Right lobe of liver (tissue), 6 donors: ENCODE results near the gene CITED4. TPM values are rescaled to one million over a fixed set of nuclear protein-coding genes. Genes with fewer than 3 reads are reported as not detected.

Source experiments
- ATAC-seq, 4 donors: fragments of 200-7000 bp; cut with Tn5 transposase; one replicate each; pipeline ENCODE4 v1.9.1; 2020; ENCODE audit warnings: mild to moderate bottlenecking in 4 of 4, moderate library complexity in 4 of 4
- DNase-seq, 3 donors: peaks; one replicate each; pipeline ENCODE4 v3.0.0-alpha.2; 2020
- H3K27ac ChIP-seq, 3 donors: fragments of 200-600 bp; one replicate each; pipeline ENCODE4 v1.8.0; 2022
- H3K27me3 ChIP-seq, 2 donors: fragments of 200-600 bp; one replicate each; pipeline ENCODE4 v1.8.0; 2022
- H3K36me3 ChIP-seq, 4 donors: fragments of 200-600 bp; sonication (generic) in 1 of 4; one replicate each; pipeline versions ENCODE4 v1.5.1 to v1.8.0; 2017 to 2022; ENCODE audit warnings: control low read depth in 1 of 4
- H3K4me1 ChIP-seq, 4 donors: fragments of 200-600 bp; sonication (generic) in 1 of 4; one replicate each; pipeline versions ENCODE4 v1.5.1 to v1.8.0; 2017 to 2022; ENCODE audit warnings: control low read depth in 1 of 4
- H3K4me3 ChIP-seq, 3 donors: fragments of 200-600 bp; one replicate each; pipeline ENCODE4 v1.8.0; 2022
- H3K9me3 ChIP-seq, 4 donors: fragments of 200-600 bp; sonication (generic) in 1 of 4; one replicate each; pipeline versions ENCODE4 v1.5.1 to v1.8.0; 2017 to 2022; ENCODE audit warnings: control low read depth in 1 of 4
- CTCF ChIP-seq, 4 donors: fragments of 200-600 bp in 3 of 4; fragments of 450-650 bp in 1 of 4; IDR thresholded peaks; one replicate each; pipeline versions ENCODE4 v1.5.1 to v1.8.0; 2016 to 2022; ENCODE audit warnings: antibody characterized with exemption in 4 of 4, mild to moderate bottlenecking in 2 of 4
- POLR2A ChIP-seq: fragments of 450-650 bp; IDR thresholded peaks from one replicate; pipeline ENCODE4 v1.6.1; 2017; ENCODE audit warnings: antibody characterized with exemption, mild to moderate bottlenecking
- WGBS: methylation state at CpG from one replicate; pipeline ENCODE4 v1.1.6; 2018; ENCODE audit warnings: low coverage, low lambda C conversion rate; ENCODE audit not compliant: insufficient coverage; ENCODE audit errors: missing lambda C conversion rate; 5-methylcytosine and 5-hydroxymethylcytosine counted together
- intact Hi-C, 2 donors: fragments of 100-400 bp; cut with DNase I; formaldehyde crosslinking; loops; one replicate each; pipeline versions ENCODE4 v1.11.2 to v1.14.1; 2022
- total RNA-seq, 6 experiments: library from RNA; depleted of rRNA in 2 of 6; stranded (reverse); fragments of >200 nt in 2 of 6; fragmentation: NEBNext Ultra II Directional in 3 of 6; extraction: Animal tissue kit (Norgen Biotek cat#: 25700) in 3 of 6; gene quantifications; one replicate each; pipeline versions ENCODE4 v1.1.0 to v1.2.4, GENCODE V29; 2016 to 2023
- donor health status: DM: no; HTN: yes; CAD: no.
- donor health status: DM: no; HTN: no; CAD: no.
- donor health status: DM: no; HTN: no; CAD: no.
- donor health status: DM: no; HTN: yes; CAD: no.
- donor health status: DM: no; HTN: yes; CAD: no.

The CITED4 gene
- total RNA-seq, 6 experiments from 2014 or later: 19.0 to 116 (median 25.8) TPM

DNA sequence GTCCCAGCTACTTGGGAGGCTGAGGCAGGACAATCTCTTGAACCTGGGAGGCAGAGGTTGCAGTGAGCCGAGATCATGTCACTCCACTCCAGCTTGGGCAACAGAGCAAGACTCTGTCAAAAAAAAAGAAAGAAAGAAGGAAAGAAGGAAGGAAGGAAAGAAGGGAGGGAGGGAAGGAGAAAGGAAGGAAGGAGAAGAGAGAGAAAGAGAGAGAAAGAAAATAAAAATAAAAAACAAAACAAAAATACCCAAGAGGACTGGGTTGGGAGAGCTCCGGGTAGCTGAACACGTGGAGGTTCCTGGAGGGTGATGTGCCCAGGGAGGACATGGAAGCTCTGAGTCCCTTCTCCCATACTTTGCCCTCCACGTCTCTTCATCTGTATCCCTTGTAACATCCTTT lies 45.7 kb upstream of the CITED4 start:
- intact Hi-C loops: no loop called here
- WGBS: 86% methylated on average over 4 of the region's 4 CpGs
- Histone ChIP-seq H3K36me3 (no peaks in the 10 kb centered on the region), H3K27ac (no peak overlapping the region), H3K4me3 (no peak overlapping the region), H3K9me3 (no peaks in the 10 kb centered on the region), H3K27me3 (no peaks in the 10 kb centered on the region), H3K4me1 (no peaks in the 10 kb centered on the region)
- TF ChIP-seq CTCF (IDR thresholded peaks at IDR 0.05) (no peak), POLR2A (no peak)
- ATAC-seq: no peak
- DNase-seq: no peak

DNA sequence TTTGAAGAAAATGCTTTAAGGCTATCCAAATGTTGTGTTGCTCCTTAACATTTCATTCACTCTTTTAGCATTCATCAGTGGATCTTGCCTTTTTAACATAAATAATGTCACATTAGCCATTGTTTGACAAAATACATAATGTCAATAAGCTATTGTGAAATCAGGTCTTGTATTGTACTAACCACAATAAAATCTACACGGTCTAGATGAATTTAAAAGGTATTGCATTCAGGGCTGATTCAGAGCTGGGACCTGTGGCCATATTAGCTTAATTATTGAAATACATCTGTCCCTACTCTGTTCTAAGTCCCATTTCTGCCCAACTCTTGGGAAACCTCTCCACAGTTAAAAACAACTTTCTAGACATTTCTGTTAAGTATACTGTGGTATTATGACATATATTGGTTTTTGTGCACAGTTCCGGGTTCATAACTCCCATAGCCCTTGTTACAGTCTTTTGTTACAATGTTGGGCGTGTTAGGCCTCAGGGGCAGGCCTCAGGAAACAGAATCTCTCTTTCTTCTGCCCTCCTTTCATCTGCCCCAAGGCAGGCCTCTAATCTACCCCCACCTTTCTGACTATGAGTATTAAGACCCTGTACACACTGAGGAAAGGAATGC lies 44.7 kb upstream of the CITED4 start:
- H3K27ac ChIP-seq: no peak overlapping the region
- H3K4me1 ChIP-seq: no peaks in the 10 kb centered on the region
- intact Hi-C loops: no loop called here
- no peaks in the 10 kb centered on the region for H3K9me3 ChIP-seq
- no peaks in the 10 kb centered on the region for H3K36me3 ChIP-seq
- no peak overlapping the region for H3K4me3 ChIP-seq
- WGBS: 85% methylated on average over 3 of the region's 3 CpGs
- H3K27me3 ChIP-seq: no peaks in the 10 kb centered on the region
- DNase-seq (no peak), ATAC-seq (no peak)
- TF ChIP-seq CTCF (IDR thresholded peaks at IDR 0.05): no peak
- no peak for TF ChIP-seq POLR2A

DNA sequence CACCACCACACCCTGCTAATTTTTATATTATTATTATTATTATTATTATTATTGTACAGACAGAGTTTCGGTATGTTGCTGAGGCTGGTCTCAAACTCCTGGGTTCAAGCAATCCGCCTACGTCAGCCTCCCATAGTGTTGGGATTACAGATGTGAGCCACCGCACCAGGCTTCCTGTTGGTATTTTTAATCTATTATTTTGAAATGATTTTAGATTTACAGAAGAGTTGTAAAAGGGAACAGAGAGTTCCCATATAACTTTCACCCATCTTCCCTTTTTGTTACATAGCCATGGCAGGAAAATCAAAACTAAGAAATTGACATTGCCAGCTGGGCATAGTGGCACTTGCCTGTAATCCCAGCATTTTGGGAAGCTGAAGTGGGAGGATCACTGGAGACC lies 42.9 kb upstream of the CITED4 start:
- no peak overlapping the region for H3K27ac ChIP-seq
- no peak for TF ChIP-seq CTCF (IDR thresholded peaks at IDR 0.05)
- TF ChIP-seq POLR2A: no peak
- WGBS: 67% methylated on average over 4 of the region's 4 CpGs
- DNase-seq (no peak), ATAC-seq (no peak)
- H3K36me3 ChIP-seq: no peaks in the 10 kb centered on the region
- no peaks in the 10 kb centered on the region for H3K9me3 ChIP-seq
- H3K27me3 ChIP-seq: no peaks in the 10 kb centered on the region
- no peaks in the 10 kb centered on the region for H3K4me1 ChIP-seq
- intact Hi-C loops: no loop called here
- no peak overlapping the region for H3K4me3 ChIP-seq

GRCh38 chr1:40903106-40903505 lies 40.9 kb upstream of the CITED4 start:
- H3K9me3 ChIP-seq: no peaks in the 10 kb centered on the region
- no peaks in the 10 kb centered on the region for H3K36me3 ChIP-seq
- DNase-seq: no peak
- intact Hi-C loops: no loop called here
- no peak for ATAC-seq
- H3K4me1 ChIP-seq: no peaks in the 10 kb centered on the region
- H3K4me3 ChIP-seq: no peak overlapping the region
- 100% methylated on average over 1 of the region's 1 CpG for WGBS
- H3K27me3 ChIP-seq: no peaks in the 10 kb centered on the region
- no peak for TF ChIP-seq POLR2A
- no peak for TF ChIP-seq CTCF (IDR thresholded peaks at IDR 0.05)
- no peak overlapping the region for H3K27ac ChIP-seq
